CMK (cell line): ENCODE data around the gene SNAI1.

ENCODE experiments used
- DNase-seq: peaks from one replicate; pipeline ENCODE4 v3.0.0-alpha.2; 2010; ENCODE audit warnings: low read depth

The SNAI1 gene

DNA sequence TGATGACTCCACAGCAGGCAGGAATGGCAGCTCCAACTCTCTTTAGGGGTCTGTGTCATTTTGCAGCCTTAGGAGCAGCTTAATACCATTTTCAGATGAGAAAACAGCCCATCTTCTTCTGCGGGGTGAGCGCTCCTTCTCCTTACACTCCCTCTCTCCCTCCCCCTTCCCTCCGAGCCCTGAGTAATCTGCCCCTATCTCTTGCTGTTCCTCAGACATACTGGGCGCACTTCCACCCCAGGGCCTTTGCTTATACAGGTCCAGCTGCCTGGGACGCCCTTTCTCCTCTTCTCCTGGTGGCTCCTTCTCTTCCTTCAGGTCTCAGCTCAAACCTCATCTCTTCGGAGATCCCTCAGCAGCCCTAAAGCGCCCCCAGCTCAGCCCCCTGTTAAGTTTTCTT lies 54.8 kb downstream of the SNAI1 start:
- DNase-seq, result no peak

DNA sequence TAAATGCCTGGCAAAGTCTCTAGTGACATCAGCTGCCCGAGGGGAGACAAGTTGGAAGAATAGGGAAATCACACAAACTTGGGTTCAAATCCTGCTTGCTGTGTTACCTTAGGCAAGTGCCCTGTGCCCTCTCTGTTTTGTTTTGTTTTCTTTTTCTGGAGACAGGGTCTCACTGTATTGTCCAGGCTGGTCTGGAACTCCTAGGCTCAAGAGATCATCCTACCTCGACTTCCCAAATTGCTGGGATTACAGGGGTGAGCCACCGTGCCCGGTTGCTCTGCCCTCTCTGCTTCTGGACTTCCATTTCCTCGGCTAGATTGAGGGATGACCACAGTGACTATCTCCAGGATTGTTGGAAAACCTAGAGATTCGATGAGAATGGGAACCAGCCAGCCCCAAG lies 55.4 kb downstream of the SNAI1 start:
- DNase-seq, result no peak
